Effector memory CD4-positive, alpha-beta T cell (primary cell): Measurements from ENCODE around the gene RBM10.

Experiments
- DNase-seq, 3 donors: peaks; one replicate each; pipeline ENCODE4 v3.0.0-alpha.2; 2020
- H3K27ac ChIP-seq: 2 replicates; pipeline ENCODE4 v1.7.0; 2013; ENCODE audit warnings: mild to moderate bottlenecking, low read length, moderate library complexity; ENCODE audit not compliant: insufficient read depth, poor library complexity, severe bottlenecking
- H3K27me3 ChIP-seq: replicated peaks from 2 replicates; pipeline ENCODE4 v1.7.0; 2013; ENCODE audit warnings: mild to moderate bottlenecking, low read length; ENCODE audit not compliant: insufficient read depth, control insufficient read depth, poor library complexity, severe bottlenecking
- H3K36me3 ChIP-seq: 2 replicates; pipeline ENCODE4 v1.7.0; 2013; ENCODE audit warnings: mild to moderate bottlenecking, low read length, moderate library complexity; ENCODE audit not compliant: control insufficient read depth, insufficient read depth
- H3K4me1 ChIP-seq: 2 replicates; pipeline ENCODE4 v1.7.0; 2013; ENCODE audit warnings: low read length, mild to moderate bottlenecking; ENCODE audit not compliant: control insufficient read depth, insufficient read depth, poor library complexity, severe bottlenecking
- H3K4me3 ChIP-seq: 2 replicates; pipeline ENCODE4 v1.7.0; 2013; ENCODE audit warnings: low read length, low read depth, mild to moderate bottlenecking; ENCODE audit not compliant: insufficient read depth, poor library complexity, severe bottlenecking
- H3K9me3 ChIP-seq: 2 replicates; pipeline ENCODE4 v1.7.0; 2013; ENCODE audit warnings: mild to moderate bottlenecking, low read length, moderate library complexity; ENCODE audit not compliant: control insufficient read depth

The RBM10 gene

DNA sequence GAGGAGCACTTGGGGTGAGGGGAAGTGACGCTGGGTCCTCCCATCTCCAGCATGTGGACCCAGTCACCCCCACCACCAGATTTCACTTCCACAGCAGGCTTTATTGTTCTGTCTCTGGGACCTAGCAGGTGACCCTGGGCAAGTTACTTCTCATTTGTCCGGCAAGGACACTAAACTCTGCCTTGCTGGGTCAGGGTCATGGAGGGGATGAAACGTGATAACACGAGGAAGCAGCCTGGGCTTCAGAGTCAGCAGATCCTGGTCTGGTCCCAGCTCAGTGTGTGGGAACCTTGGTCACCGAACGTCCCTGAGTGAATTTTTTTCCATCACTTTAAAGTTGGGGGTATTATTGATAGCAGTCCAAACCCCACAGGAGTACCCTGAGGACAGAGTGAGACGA, 52.5 kb downstream of the RBM10 start:
- H3K4me3 ChIP-seq, result no peak overlapping the region
- no peaks in the 10 kb centered on the region for H3K27me3 ChIP-seq
- H3K27ac ChIP-seq, result no peak overlapping the region
- H3K9me3 ChIP-seq, result no peaks in the 10 kb centered on the region
- peaks cover 50% of the 10 kb centered on the region for H3K36me3 ChIP-seq
- DNase-seq, result no peak
- H3K4me1 ChIP-seq, result peaks cover 34% of the 10 kb centered on the region

DNA sequence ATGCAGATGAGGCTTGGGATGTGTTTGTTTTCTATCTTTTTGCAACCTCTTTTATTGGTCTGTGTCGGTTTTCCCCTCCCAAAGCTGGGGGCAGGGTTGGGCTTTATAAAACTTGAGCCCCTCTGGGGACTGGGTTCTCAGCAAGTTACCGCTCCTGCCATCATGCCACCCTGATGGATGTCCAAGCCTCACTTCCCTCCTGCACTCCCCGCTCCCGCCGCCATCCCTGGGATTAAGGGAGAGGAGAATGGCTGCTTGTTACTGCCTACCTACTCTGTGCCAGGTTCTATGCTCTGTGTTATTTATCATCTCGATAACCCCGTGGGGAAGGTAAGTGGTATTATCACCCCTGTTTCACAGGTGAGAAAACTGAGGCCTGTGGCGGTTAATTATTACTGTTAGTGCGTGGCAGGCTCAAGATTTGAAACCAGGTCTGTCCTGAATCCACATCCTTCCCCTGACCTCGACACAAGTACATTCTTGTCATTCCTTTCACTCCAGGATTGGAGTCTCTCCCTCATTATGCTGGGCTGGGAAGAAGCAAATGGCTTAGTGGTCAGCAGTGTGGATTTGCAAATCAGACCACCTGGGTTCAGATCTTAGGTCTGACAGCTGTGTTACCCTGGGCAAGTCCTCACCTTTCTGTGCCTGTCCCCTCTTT, 53.1 kb downstream of the RBM10 start:
- Histone ChIP-seq H3K27ac (no peak overlapping the region), H3K4me1 (peaks cover 29% of the 10 kb centered on the region), H3K4me3 (no peak overlapping the region), H3K36me3 (peaks cover 57% of the 10 kb centered on the region), H3K27me3 (no peaks in the 10 kb centered on the region), H3K9me3 (no peaks in the 10 kb centered on the region)
- no peak for DNase-seq

DNA sequence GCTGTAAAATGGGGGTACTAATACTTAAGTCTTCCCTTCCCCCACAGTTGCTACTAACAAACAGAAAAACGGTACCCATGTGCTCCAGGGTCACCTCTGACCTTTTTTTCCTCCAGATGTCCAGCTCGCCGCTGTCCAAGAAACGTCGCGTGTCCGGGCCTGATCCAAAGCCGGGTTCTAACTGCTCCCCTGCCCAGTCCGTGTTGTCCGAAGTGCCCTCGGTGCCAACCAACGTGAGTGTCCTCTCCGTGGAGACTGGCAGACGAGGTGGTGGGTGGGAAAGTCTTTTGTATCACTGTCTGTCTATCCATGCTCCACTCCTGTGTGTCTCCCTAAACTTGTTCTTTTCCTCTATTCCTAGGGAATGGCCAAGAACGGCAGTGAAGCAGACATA, 53.7 kb downstream of the RBM10 start:
- H3K27ac ChIP-seq, result no peak overlapping the region
- H3K4me3 ChIP-seq, result no peak overlapping the region
- H3K4me1 ChIP-seq, result peaks cover 26% of the 10 kb centered on the region
- H3K9me3 ChIP-seq, result no peaks in the 10 kb centered on the region
- no peaks in the 10 kb centered on the region for H3K27me3 ChIP-seq
- H3K36me3 ChIP-seq, result peaks cover 61% of the 10 kb centered on the region
- DNase-seq, result no peak

DNA sequence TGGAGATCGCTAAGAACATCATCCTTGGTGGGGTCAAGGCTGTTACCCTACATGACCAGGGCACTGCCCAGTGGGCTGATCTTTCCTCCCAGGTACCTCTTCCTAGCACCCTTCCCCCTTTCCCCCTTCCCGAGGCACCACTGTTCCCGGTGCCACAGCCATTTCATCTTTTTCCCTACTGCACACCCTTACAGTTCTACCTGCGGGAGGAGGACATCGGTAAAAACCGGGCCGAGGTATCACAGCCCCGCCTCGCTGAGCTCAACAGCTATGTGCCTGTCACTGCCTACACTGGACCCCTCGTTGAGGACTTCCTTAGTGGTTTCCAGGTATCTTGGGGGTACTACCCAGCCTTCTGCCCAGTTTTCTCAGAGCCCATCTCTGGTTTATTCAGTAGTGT, 54.3 kb downstream of the RBM10 start:
- peaks cover 66% of the 10 kb centered on the region for H3K36me3 ChIP-seq
- H3K4me3 ChIP-seq, result no peak overlapping the region
- no peaks in the 10 kb centered on the region for H3K27me3 ChIP-seq
- H3K4me1 ChIP-seq, result peaks cover 26% of the 10 kb centered on the region
- no peaks in the 10 kb centered on the region for H3K9me3 ChIP-seq
- no peak overlapping the region for H3K27ac ChIP-seq
- DNase-seq, result no peak

DNA sequence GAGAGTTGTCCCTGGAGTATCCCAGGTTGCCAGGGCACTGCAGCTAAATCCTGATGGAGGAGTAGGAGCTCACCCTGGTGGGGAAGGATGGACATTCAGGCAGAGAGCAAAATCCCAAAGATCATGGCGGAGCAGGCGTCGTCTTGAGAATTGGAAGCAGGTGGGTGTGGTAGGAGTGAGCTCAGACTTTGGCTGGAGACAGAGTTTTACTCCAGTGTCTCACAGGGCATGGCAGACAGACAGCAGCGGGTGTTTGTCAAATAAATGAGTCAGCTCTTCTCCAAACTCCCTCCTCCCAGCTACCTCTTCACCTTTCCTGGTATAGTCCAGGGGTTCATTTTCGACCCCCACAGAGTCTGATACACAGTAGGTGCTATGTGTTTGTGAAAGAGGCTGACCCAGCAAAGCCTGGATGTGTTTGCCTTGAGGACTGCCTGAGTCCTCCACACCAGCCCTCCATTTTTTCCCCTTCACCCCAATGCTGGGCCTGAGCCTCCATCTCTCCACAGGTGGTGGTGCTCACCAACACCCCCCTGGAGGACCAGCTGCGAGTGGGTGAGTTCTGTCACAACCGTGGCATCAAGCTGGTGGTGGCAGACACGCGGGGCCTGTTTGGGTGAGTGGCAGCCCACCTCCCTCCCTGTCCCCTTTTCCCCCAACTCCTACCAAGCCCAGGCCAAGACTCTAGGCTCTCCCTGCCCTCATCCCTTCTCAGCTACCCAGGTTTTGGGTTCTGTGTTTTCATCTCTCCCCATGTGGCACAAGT, 55.5 kb downstream of the RBM10 start:
- H3K9me3 ChIP-seq, result no peaks in the 10 kb centered on the region
- no peaks in the 10 kb centered on the region for H3K27me3 ChIP-seq
- H3K27ac ChIP-seq, result no peak overlapping the region
- peaks cover 79% of the 10 kb centered on the region for H3K36me3 ChIP-seq
- no peak overlapping the region for H3K4me3 ChIP-seq
- H3K4me1 ChIP-seq, result peaks cover 16% of the 10 kb centered on the region
- no peak for DNase-seq

DNA sequence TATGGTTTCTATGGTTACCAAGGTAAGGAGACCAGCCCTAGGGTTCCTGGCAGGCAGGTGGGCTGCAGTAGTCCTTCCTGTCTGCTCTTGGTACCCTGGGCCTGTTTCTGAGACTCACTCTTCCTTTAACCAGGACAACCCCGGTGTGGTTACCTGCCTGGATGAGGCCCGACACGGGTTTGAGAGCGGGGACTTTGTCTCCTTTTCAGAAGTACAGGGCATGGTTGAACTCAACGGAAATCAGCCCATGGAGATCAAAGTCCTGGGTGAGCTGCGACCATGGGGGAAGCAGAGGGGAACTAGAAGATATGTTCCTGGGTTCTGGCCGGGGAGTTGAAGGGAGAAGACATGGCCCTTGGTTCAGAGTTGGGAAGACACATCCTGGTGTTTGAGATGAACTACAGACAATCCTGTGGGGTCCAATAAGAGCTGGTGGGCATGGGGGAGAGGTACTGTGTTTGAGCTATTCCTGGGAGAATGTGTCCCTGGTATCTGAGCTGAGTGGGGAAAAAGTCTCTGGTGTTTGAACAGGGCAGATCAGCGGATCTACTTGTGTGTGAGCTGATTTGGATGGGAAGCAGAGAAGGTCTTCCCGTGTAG, 56.4 kb downstream of the RBM10 start:
- DNase-seq, result no peak
- H3K36me3 ChIP-seq, result peaks cover 87% of the 10 kb centered on the region
- no peaks in the 10 kb centered on the region for H3K27me3 ChIP-seq
- no peak overlapping the region for H3K27ac ChIP-seq
- no peak overlapping the region for H3K4me3 ChIP-seq
- no peaks in the 10 kb centered on the region for H3K9me3 ChIP-seq
- H3K4me1 ChIP-seq, result peaks cover 7% of the 10 kb centered on the region

DNA sequence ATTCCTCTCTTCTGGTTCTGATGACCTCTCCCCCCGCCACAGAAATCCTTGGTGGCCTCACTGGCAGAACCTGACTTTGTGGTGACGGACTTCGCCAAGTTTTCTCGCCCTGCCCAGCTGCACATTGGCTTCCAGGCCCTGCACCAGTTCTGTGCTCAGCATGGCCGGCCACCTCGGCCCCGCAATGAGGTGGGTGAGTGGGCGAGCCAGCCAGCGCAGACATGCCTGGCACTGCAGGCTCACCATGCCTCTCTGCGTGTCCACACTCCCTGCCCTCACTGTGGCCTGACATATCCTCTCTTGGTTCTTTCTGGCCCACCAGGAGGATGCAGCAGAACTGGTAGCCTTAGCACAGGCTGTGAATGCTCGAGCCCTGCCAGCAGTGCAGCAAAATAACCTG, 57.3 kb downstream of the RBM10 start:
- Histone ChIP-seq H3K9me3 (no peaks in the 10 kb centered on the region), H3K27me3 (no peaks in the 10 kb centered on the region), H3K36me3 (peaks cover 86% of the 10 kb centered on the region), H3K4me3 (no peak overlapping the region), H3K4me1 (peaks cover 3% of the 10 kb centered on the region), H3K27ac (no peak overlapping the region)
- DNase-seq, result no peak

DNA sequence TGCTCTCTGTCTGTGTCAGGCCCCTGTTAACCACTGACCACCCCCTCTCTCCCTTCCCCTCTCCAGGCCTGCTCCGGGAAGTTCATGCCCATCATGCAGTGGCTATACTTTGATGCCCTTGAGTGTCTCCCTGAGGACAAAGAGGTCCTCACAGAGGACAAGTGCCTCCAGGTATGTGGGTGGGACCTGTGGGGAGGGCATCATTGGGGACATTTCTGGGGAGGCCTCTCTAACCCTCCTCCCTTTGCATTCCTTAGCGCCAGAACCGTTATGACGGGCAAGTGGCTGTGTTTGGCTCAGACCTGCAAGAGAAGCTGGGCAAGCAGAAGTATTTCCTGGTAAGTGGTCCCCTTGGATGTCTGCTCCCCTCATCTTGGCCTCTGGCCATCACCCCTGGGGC, 57.9 kb downstream of the RBM10 start:
- no peaks in the 10 kb centered on the region for H3K4me1 ChIP-seq
- H3K27ac ChIP-seq, result no peak overlapping the region
- H3K27me3 ChIP-seq, result no peaks in the 10 kb centered on the region
- H3K9me3 ChIP-seq, result no peaks in the 10 kb centered on the region
- no peak overlapping the region for H3K4me3 ChIP-seq
- H3K36me3 ChIP-seq, result peaks cover 86% of the 10 kb centered on the region
- no peak for DNase-seq

DNA sequence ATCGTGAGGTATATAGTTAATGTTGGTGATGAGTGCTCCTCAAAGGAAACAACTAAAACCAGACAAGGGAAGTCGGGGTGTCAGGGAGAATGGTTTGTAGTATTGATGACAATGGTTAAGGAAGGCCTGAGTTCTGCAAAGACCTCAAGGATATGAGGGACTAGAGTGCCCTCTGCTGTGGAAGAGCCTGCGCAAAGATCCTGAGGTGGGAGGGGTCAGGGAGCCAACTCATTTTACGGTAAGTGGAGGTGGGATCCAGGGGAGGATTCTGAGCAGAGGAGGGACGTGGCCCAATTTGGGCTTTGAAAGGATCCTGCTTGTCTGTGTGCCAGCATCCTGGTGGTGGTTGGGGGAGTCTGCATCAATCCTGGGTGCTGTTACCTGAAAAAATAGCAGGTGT, 59.9 kb downstream of the RBM10 start:
- Histone ChIP-seq H3K4me3 (no peak overlapping the region), H3K27ac (no peak overlapping the region), H3K36me3 (peaks cover 86% of the 10 kb centered on the region), H3K9me3 (no peaks in the 10 kb centered on the region), H3K4me1 (no peaks in the 10 kb centered on the region), H3K27me3 (no peaks in the 10 kb centered on the region)
- DNase-seq, result no peak

DNA sequence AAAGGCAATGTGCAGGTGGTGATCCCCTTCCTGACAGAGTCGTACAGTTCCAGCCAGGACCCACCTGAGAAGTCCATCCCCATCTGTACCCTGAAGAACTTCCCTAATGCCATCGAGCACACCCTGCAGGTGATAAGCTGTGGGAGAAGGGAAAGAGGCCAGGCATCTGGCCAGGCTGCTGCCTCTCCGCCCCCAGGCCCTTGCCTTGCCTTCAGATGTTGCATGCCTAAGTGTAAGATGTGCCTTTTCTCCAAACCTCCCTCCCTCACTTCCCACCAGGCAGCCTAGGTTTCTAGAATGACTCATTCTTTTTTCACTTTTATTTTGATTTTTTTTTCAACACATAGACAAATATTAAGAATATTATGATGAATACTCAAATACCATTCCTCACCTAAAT, 61.3 kb downstream of the RBM10 start:
- Histone ChIP-seq H3K27me3 (no peaks in the 10 kb centered on the region), H3K9me3 (no peaks in the 10 kb centered on the region), H3K4me3 (no peak overlapping the region), H3K4me1 (no peaks in the 10 kb centered on the region), H3K36me3 (peaks cover 84% of the 10 kb centered on the region), H3K27ac (no peak overlapping the region)
- no peak for DNase-seq
